Measurements from ENCODE around the gene MBNL2. TPM values are rescaled to one million over a fixed set of nuclear protein-coding genes. Genes with fewer than 3 reads are reported as not detected.
A peak's percentile ranks its signal among the peaks of the same experiment; 100 is the strongest.

Gene MBNL2
- total RNA-seq, 4 donors from 2014 or later = 50.7 to 115 (median 72.0) TPM

DNA sequence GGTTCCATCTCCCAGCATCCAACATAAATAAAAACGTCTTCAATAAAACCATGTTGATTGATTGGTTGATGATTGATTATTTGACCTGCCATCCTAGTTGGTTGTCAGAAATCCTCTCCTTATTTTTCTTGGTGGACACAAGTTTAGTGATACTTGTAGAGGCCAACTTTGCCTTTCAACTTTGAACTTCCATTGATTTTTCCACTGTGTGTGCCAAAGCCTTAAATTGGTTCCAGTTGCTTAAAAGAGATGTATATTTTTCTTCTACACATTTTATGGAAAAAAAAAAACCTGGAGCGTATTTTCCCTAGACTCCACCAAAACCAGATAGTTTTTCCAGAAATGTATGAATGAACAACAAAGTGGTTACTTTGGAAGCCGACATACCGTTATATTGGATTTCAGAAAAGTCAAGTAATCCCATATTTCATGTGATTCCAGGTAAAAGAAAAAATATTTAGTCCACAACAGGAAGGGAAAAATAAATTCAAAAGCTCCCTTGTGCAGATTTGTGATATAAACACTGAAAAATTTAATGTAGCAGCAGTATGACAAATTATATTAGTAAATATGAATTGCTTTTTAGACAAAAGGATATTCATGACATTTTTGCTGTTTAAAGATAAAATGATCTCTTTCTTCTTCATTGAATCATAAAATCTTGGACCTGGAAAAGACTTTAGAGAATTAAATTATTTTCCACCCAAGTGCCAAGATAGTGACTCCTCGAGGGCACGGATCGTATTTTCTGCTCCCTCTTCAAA, 85.2 kb downstream of the MBNL2 start:
- H3K4me1 ChIP-seq = peaks cover 12 to 14% of the 10 kb centered on the region in 2 donors
- no peaks in the 10 kb centered on the region for H3K9me3 ChIP-seq
- TF ChIP-seq POLR2A (IDR thresholded peaks at IDR 0.05) = no peak
- TF ChIP-seq, protein P1, sequence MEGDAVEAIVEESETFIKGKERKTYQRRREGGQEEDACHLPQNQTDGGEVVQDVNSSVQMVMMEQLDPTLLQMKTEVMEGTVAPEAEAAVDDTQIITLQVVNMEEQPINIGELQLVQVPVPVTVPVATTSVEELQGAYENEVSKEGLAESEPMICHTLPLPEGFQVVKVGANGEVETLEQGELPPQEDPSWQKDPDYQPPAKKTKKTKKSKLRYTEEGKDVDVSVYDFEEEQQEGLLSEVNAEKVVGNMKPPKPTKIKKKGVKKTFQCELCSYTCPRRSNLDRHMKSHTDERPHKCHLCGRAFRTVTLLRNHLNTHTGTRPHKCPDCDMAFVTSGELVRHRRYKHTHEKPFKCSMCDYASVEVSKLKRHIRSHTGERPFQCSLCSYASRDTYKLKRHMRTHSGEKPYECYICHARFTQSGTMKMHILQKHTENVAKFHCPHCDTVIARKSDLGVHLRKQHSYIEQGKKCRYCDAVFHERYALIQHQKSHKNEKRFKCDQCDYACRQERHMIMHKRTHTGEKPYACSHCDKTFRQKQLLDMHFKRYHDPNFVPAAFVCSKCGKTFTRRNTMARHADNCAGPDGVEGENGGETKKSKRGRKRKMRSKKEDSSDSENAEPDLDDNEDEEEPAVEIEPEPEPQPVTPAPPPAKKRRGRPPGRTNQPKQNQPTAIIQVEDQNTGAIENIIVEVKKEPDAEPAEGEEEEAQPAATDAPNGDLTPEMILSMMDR (IDR thresholded peaks at IDR 0.05) = no peak
- no peaks in the 10 kb centered on the region for H3K36me3 ChIP-seq
- H3K27ac ChIP-seq = peak overlapping the region in 1 of 2 donors; percentile 48
- no peaks in the 10 kb centered on the region for H3K27me3 ChIP-seq
- no peak overlapping the region for H3K4me3 ChIP-seq
- intact Hi-C loops (cut with DNase I; ENCODE audit: low total_unique reads) = no loop called here
- DNase-seq = no peak

- intact Hi-C loops (cut with DNase I; ENCODE audit: low total_unique reads) = no loop called here
- Histone ChIP-seq H3K36me3 (no peaks in the 10 kb centered on the region), H3K27ac (peak overlapping the region in 1 of 2 donors; percentile 48), H3K27me3 (no peaks in the 10 kb centered on the region), H3K4me1 (peaks cover 12 to 14% of the 10 kb centered on the region in 2 donors), H3K4me3 (no peak overlapping the region), H3K9me3 (no peaks in the 10 kb centered on the region)
- TF ChIP-seq, protein P1 (IDR thresholded peaks at IDR 0.05) = no peak
- TF ChIP-seq POLR2A (IDR thresholded peaks at IDR 0.05) = no peak
- DNase-seq = no peak
These were observed 85.9 kb downstream of the MBNL2 start for GRCh38 chr13:97307882-97308624.

DNA sequence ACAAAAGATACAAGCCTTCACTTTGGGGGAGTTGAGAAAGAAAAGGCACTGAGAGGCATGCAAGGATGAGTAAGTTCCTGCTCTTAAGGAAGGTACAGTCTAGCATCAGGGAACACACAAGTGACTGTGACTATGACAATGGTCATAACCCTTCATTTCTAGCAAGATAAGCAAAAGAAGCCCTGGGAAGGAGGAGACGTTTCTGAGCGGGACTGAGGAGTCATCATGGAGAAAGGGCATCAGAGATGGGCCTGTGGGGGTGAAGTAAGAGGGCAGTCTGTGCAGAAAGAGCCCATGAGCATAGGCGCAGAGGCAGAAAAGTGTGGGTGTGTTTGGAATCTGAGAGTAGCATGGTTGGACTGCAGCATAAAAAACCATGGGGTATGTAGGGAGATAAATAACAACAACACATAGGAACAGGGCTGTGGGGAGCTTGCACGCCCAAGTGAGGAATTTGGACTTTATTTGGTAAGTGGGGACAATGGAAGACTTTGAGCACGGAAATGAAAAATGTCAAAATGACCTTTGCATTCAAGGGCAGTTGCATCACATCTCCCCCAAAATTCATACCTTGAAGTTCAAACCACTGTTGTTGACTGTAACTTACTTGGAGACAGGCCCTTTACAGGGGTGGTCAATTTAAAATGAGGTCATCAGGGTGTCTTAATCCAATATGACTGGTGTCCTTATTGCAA, 86.7 kb downstream of the MBNL2 start:
- intact Hi-C loops (cut with DNase I; ENCODE audit: low total_unique reads) = no loop called here
- Histone ChIP-seq H3K9me3 (no peaks in the 10 kb centered on the region), H3K27ac (peak overlapping the region in 1 of 2 donors; percentile 29), H3K27me3 (no peaks in the 10 kb centered on the region), H3K4me3 (no peak overlapping the region), H3K4me1 (peaks cover 12 to 14% of the 10 kb centered on the region in 2 donors), H3K36me3 (no peaks in the 10 kb centered on the region)
- TF ChIP-seq POLR2A (IDR thresholded peaks at IDR 0.05) = no peak
- TF ChIP-seq, protein P1 (IDR thresholded peaks at IDR 0.05) = no peak
- DNase-seq = no peak

DNA sequence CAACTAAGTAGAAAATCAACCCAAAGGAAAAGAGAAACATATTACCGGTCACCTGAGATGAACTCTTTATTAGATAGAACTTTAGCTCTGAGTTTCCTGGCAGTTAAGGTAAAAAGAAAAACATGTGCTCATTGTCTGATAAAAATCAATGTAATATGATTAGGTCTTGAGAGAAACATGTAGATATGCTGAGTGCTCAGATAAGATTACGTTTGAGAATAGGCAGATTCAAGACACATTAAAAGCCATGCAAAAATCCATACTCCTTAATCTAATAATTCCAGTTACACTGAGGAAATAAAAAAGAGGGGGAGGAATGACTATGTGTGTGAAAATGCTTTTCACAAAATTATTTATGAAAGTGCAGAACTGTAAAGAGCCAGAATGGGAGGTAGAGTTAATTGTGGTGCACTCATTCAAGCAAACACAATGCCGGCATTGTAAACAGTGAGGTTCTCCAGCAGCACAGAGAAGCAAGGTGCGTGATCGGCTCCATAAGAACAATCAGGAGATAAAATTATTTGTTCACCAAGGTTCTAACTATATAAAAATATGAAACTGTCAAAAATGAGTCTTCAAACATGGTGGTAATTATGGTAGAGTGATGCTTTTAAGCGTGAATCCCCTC, 88.8 kb downstream of the MBNL2 start:
- no peak for DNase-seq
- no peaks in the 10 kb centered on the region for H3K27me3 ChIP-seq
- H3K4me3 ChIP-seq = no peak overlapping the region
- no peak for TF ChIP-seq POLR2A (IDR thresholded peaks at IDR 0.05)
- TF ChIP-seq, protein P1 (IDR thresholded peaks at IDR 0.05) = no peak
- H3K9me3 ChIP-seq = no peaks in the 10 kb centered on the region
- H3K4me1 ChIP-seq = peaks cover 12 to 14% of the 10 kb centered on the region in 2 donors
- no peak overlapping the region for H3K27ac ChIP-seq
- no peaks in the 10 kb centered on the region for H3K36me3 ChIP-seq
- intact Hi-C loops (cut with DNase I; ENCODE audit: low total_unique reads) = no loop called here

Measured in uterus (tissue), 4 donors.